Stimulated activated CD4-positive, alpha-beta T cell treated with anti-CD3 and anti-CD28 coated beads, Interleukin-4, amount 100 ng/mL, for 24 hours (primary cell): ENCODE data around the gene GHR.
"Not testable (repeated sequence)": the region's sequence is repeated elsewhere in the genome, so short reads cannot be mapped to it uniquely, and the experiment has no call there.

Experiments used
- DNase-seq: peaks from one replicate; pipeline ENCODE4 v3.0.0-alpha.2; 2020

GHR gene

DNA sequence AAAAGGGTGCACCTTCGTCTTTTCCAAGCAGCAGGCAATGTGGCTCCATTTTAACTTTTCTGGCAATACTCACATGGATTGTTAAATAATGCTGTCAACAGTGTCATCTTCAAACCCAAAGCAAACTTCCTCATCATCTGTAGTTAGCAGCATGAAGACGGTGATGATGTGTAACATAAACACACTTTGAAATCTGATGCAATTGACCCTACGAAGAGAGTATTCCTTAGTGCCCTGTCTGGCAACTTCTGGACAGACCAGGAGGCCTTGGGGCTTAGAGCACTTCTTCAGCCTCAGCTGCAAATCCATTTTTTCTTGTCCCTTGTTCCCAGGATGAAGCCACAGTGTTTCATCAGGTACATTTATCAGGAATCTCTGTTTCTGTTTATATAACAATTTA, 149.1 kb downstream of the GHR start:
- no peak for DNase-seq

DNA sequence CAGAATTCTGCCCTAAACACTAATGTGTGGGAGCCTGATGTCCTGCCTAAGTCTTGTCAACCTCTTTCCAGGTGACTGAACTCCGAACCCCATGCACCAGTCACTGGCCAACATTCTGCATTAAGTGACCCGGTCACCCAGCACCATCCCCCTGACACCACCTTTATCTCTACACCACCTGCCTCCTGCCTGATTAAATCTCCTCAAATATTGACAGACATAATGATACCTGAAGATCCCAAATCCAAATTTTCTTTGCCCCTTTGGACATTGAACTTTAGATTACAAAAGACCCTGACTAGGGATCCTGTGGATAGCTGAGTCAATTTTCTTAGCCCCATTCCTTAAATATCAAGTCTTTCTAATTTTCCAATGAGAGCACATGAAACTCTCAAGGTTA, 150.1 kb downstream of the GHR start:
- DNase-seq, result no peak

GRCh38 chr5:42575914-42576313, 152.7 kb downstream of the GHR start:
- not testable (repeated sequence) for DNase-seq

DNA sequence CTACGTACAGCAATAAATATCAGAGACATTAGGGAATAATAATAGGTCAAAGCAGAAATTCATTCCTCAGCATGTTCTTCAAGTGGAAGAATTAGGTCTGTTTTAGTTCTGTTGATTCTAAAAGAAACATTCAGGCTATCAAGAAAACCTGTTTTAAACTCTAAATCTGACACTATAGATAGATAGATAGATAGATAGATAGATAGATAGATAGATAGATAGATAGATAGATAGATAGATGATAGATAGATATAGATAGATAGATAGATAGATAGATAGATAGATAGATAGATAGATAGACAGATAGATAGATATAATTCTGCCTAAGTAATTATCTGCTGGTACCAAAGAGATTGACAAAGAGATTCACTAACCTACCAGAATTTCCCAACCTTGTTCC, 155.7 kb downstream of the GHR start:
- not testable (repeated sequence) for DNase-seq

GRCh38 chr5:42579320-42579719, 156.1 kb downstream of the GHR start:
- no peak for DNase-seq

GRCh38 chr5:42581845-42582244, 158.6 kb downstream of the GHR start:
- no peak for DNase-seq

GRCh38 chr5:42582723-42583122, 159.5 kb downstream of the GHR start:
- DNase-seq, result no peak

DNA sequence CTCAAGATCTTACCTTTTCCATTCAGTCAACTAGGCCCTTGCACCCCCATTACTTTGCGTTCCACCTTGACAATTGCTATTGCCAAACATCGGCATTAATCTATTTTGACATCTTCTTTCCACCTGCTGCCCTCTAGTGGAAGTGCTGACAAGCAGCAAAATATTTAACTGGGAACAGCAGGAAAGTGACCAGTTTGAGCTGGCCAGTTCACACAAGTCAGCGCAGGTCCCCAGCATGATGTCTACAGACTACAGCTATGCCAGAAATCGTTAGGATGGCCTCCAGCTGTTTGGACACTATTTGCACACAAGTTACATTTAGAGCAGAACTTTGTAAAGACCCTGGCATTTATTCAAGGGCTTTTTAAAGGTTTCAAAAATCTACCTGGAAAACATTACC, 160.1 kb downstream of the GHR start:
- DNase-seq, result peak; percentile 37

DNA sequence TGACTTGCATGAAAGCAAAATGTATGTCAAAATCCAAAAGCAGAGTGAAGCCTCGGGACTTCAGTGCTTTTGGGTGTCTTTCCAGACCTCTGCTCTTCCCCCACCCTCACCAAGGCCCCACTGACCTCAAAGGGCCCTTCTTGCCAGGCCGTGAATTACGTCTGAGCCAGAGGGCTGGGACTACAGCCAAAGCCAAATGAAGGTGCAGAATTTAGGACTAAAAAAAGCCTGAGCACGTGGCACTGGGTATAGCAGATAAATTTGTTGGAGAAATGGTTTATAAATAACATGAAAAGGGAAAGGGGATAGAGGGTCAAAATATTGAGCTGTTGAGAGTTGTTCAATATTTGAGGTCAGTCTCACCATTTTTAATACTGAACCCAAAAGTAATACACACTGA, 163.4 kb downstream of the GHR start:
- DNase-seq, result no peak

- DNase-seq, result no peak
Measured at GRCh38 chr5:42587096-42587723, 164.0 kb downstream of the GHR start.

- no peak for DNase-seq
Measured at GRCh38 chr5:42590566-42590965, 167.3 kb downstream of the GHR start.

DNA sequence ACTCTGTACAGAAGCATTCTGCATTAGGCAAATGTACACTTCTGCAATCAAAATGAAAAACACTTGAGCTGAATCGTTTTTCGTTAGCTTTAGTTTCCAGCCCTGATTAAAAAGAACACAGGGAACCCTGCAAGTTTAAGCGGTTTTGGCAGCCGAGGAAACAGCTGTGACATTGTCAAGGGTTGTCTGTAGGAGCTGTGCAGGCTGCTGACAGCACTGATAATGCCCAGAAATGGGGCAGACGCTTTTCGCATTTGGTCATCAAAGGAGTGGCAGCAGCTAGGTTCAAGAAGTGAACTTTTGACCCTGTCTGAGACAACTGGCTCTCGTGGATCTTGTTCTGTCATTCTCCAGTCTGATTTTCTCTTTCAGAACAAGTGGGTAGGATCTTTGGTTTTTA, 167.8 kb downstream of the GHR start:
- DNase-seq, result no peak

- DNase-seq, result no peak
Measured at GRCh38 chr5:42592401-42593140, 169.3 kb downstream of the GHR start.

- DNase-seq, result no peak
Measured at GRCh38 chr5:42593591-42593990, 170.4 kb downstream of the GHR start.

- DNase-seq, result no peak
Measured at GRCh38 chr5:42595597-42595996, 172.4 kb downstream of the GHR start.

GRCh38 chr5:42596817-42597216, 173.6 kb downstream of the GHR start:
- no peak for DNase-seq

GRCh38 chr5:42597318-42597937, 174.2 kb downstream of the GHR start:
- DNase-seq, result no peak

DNA sequence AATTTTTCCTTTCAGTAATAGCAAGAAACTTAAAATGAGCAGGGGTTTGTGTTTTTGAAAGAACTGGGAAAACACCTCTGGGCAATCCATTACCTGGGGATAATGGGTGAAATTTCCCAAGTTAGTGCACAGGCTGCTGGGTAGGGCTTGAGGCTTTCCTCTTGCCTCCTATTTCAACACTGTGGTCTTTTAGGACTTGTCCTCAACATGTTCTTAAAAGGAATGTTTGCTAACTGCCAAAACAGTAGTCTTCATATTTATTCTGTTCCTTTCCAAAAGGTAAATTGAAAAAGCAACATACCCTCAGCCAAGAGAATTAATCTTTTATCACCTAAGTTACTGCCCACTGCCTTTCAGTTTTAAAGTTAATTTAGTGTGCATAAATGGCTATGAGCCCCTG, 175.1 kb downstream of the GHR start:
- DNase-seq, result no peak

GRCh38 chr5:42599106-42599505, 175.9 kb downstream of the GHR start:
- no peak for DNase-seq

DNA sequence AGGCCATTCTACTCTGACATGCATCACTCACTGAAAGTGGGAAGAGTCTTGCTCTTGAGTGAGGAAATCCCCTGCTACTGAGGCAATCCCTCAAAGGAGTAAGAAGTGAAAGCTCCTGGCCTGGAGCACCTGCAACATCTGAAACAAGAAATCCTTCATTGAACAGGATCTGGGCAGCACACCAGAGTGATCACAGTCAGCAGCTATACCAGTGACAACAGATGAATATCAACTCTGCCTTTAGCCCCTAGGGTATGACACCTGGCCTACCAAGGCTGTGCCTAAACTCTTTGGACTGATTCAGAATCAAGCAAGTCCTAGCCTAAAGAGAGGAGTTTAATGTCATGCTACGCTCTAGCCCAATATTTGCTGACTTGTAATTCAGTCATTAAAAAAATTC, 177.2 kb downstream of the GHR start:
- DNase-seq, result no peak

DNA sequence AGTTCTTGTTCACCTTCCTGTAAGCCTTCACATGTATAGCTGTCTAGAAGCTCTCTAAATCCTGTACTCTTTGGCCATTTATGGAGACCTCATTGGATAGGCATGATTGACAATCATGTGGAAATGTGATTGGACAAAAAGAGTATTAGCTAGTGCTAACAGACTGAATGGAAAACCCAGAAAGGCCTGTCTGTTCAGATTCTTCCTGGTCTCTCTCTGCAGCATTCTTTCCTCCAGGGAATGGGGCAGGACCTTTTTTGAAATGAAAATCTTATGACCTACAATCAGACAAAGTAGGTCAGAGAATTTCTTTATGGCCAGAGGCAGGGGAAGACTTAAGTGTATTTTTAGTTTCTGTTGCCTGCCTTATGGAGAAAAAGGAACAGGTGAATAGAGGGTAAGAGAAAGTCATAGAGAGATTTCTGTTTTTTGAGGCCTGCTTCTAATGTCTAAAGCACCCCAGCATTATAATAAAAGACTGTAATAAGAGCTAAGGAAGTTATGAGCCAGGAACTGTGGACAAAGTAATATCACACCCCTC, 181.0 kb downstream of the GHR start:
- no peak for DNase-seq

GRCh38 chr5:42605490-42605889, 182.3 kb downstream of the GHR start:
- no peak for DNase-seq

- no peak for DNase-seq
Measured at GRCh38 chr5:42606464-42606869, 183.2 kb downstream of the GHR start.

DNA sequence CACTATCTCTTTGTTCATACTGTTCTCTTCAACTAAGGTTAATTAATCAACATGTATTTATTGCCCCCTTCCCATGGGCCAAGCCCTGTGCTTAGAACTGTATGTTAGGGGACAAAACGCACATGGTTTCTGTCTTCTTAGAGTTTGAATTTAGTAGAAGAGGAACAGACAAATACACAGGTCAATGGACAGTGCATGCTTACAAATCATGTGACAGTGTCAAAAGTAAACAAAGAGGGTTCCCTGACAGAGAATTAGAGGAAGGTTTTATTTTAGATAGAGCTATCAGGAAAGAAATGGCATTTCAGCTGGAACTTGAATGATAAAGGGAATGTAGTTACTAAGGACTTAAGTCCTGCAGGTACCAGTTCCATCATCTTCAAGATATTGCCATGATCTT, 188.2 kb downstream of the GHR start:
- DNase-seq, result no peak
